Lower leg skin (tissue), 3 donors: Measurements from ENCODE around the gene KDM5A.

Source experiments
- CTCF ChIP-seq, 3 donors: fragments of 450-650 bp; IDR thresholded peaks; one replicate each; pipeline ENCODE4 v1.5.1; 2016; ENCODE audit warnings: antibody characterized with exemption in 3 of 3, mild to moderate bottlenecking in 3 of 3, moderate library complexity in 2 of 3
- POLR2A ChIP-seq, 2 donors: fragments of 450-650 bp; IDR thresholded peaks; one replicate each; pipeline ENCODE4 v1.6.1; 2016 to 2017; ENCODE audit warnings: antibody characterized with exemption in 2 of 2, mild to moderate bottlenecking in 1 of 2, moderate library complexity in 1 of 2

- TF ChIP-seq POLR2A (IDR thresholded peaks at IDR 0.05) (no peak), CTCF (IDR thresholded peaks at IDR 0.05) (no peak)
These were observed 136.5 kb downstream of the KDM5A start for GRCh38 chr12:252636-253035.
